Fibroblast of upper back skin (primary cell): ENCODE results near the gene NOL12.
"Not testable (repeated sequence)": the region's sequence is repeated elsewhere in the genome, so short reads cannot be mapped to it uniquely, and the experiment has no call there.

Source experiments
- DNase-seq: peaks from one replicate; pipeline ENCODE4 v3.0.0-alpha.2; 2013

The NOL12 gene, protein sequence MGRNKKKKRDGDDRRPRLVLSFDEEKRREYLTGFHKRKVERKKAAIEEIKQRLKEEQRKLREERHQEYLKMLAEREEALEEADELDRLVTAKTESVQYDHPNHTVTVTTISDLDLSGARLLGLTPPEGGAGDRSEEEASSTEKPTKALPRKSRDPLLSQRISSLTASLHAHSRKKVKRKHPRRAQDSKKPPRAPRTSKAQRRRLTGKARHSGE

GRCh38 chr22:37686002-37686982 is at the start of gene NOL12:
Gene NOL12 (plus strand): TSS chr22:37686343. CDS start chr22:37686393, 50 bp downstream.
- DNase-seq: peak; percentile 83

DNA sequence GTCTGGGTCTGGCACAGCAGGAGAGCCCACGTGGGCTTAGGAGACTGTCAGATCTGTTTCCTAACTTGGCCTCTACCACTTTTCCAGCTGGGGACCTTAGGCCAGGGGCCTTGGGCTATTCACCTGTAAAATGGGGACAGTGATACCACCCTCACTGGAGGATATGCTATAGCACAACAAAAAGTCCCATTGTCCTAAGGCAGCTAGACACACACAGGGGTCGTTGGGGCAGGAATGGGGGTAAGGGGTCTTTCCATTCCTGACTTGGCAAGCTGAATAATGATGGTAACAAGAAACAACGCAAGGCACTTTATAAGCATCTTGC is 49.2 kb upstream of the NOL12 start:
- DNase-seq: no peak

- DNase-seq: no peak
Observed at GRCh38 chr22:37638391-37639069, 47.6 kb upstream of the NOL12 start.

DNA sequence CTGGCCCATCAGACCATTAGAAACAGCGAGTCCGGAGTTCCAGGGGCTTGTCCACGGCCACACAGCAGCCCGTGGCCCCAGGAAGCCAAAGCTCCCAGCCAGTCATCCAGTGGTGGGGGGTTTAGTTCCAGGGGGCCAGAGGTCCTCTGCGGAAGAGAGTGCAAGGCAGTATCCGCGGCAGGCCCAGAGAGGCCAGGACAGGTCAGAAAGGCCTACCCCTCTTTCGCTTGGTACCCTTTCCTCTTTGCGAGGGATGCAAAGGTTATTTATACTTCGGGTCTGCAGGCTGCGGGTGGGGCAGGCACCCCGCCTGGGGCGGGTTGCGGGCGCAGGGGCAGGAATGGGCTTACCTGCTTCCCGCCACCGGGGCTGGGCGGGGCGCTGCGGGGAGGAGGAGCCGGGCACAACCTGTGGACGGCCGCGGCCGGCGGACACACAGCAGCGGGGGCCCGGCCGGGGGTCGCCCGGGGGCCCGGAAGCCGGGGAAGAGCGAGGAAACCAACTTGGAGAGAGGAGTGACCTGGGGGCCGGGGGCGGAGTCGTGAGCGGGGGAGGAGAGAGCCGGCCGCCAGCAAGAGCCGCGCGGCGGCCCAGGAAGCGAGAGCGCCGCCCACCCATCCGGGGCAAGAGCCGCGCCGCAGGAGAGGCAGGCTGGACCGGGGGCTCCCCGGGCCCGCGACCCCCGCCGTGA is 46.9 kb upstream of the NOL12 start, which contains the start of gene SH3BP1:
Gene SH3BP1 (plus strand): TSS at position 600 of the 691 bp plus-strand sequence. CDS start 119 bp downstream, outside the sequence.
- DNase-seq: no peak

DNA sequence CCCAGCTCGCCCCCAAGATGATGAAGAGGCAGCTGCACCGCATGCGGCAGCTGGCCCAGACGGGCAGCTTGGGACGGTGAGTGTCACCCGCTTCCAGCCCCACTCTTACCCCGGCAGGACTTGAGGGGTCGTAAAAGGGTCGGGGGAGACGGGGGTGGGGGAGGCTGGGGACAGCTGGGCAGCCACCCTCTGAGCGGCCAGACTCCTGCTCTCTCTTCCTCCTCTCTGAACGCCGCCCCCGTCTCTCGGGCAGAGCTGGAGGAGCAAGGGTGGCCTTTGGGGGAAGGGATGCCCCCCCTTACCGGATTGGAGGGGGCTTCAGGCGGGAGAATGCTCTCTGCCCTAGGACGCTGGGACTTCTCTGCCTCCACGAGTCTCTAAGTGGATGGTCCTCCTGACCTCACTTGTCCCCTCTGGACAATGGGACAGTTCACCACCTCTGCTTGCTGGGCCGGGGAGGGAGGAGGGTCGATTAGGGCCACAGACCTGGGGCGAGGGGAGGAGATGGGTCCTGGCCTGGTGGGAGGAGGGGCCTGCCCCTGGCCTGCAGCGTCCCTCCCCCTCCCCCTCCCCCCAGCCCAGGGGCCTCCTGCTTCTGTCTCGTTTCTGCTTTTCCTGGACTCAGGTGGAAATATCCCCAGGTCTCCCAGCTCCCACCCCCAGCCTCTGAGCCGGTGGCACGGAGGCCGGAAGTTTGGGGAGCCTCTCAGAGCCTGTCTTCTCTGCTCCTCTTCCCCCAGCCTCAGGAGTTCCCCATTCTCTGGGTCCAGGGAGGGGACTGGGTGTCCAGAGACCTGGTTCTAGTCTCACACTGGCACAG is 46.2 kb upstream of the NOL12 start:
- no peak for DNase-seq

DNA sequence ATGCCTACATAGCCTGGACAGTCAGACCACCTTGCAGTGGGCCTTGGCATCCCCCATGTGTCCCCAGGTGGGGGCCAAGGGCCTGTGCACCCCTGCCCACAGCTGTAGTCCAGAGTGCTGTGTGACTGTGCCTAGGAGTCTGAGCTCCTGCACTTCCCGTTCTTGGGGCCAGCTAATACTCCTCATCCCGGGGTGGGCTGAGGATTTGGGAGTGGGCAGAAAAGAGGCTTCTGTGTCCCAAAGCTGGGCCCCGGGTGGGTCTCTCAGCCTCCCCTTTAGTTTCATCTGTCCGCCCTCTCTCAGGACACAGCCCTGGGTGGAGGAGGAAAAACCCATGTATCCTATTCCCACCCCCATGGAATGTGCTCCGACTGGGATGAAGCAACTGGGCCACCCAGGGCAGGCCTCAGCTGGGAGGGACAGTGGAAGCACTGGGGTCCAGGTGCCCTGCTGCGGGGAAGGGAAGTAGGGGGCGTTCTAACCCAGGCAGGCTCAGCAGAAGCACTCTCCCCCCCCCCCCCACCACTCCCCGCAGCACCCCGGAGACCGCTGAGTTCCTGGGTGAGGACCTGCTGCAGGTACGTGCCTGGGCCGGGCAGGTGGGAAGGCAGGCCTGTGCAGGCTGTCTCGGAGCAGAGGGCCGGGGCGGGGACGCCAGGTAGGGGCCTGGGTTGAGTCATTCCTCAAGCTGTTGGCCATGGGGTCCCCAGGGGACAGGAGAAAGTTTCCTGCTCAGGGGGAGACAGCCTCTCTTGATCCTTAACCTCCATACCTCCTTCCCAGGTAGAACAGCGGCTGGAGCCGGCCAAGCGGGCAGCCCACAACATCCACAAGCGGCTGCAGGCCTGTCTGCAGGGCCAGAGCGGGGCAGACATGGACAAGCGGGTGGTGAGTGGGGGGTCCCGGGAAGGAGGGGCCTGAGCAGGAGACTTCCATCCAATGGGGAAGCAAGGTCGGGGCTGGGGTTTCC is 45.3 kb upstream of the NOL12 start:
- no peak for DNase-seq

DNA sequence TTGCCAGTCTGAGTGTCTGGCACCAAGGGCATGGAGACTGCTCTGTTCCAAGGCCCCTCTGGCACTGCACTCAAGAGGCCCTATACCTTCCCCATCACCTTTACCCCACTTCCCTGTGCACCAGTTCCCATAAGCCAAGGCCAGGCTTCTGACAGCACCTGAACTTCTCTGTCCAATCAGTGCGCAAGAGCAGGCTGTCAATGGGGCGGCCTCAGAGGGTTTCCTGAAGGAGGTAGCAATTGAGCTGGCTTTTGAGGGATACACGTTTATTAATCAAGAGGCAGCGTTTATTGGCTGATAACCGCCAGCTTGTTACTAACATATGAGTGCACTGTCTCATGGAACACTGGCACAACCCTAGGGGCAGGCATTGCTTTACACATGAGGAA is 44.6 kb upstream of the NOL12 start:
- no peak for DNase-seq

GRCh38 chr22:37643225-37643847 is 42.8 kb upstream of the NOL12 start:
- DNase-seq: peak; percentile 65

DNA sequence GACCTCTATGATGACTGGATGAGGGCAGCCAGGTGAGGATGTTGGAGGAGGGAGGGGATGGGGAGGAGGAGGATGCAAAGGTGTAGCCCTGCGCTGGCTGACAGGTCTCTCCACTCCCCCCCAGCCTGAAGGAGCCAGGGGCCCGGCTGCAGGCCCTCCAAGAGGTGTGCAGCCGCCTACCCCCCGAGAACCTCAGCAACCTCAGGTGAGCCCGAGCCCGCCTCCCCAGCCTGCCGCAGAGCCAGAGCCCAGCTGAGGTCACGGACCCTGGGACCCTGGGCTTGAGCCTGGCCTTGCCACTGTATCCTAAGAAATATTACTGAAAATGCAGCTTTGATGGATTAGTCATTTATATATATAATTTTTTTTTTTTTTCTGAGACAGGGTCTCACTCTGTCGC is 38.8 kb upstream of the NOL12 start:
- DNase-seq: no peak

GRCh38 chr22:37647928-37648327 is 38.2 kb upstream of the NOL12 start:
- DNase-seq: no peak

DNA sequence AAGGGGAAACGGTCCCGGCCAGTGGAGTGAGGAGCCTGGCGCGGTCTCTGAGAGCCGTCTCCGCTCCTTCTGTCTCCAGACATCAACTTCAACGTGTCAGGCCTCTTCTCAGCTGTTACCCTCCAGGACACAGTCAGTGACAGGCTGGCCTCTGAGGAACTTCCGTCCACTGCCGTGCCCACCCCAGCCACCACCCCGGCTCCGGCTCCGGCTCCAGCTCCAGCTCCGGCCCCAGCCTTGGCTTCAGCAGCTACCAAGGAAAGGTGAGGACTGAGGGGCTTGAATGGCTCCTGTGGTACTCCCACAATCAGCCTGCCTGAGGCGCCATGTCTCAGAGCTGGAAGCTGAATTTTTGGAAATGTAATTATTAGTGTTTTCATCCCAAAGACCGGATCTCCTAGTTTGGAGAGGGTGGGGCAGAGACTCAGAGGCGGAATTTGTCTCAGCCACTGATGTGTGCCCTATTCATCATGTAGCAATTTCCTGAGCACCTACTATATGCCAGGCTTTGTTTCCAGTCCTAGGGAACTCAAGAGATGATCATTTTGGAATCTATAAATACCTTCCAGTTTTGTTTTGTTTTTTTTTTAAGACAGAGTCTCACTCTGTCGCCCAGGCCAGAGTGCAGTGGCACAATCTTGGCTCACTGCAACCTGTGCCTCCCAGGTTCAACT is 35.5 kb upstream of the NOL12 start:
- no peak for DNase-seq

GRCh38 chr22:37654563-37655251 is 31.4 kb upstream of the NOL12 start:
- DNase-seq: no peak

DNA sequence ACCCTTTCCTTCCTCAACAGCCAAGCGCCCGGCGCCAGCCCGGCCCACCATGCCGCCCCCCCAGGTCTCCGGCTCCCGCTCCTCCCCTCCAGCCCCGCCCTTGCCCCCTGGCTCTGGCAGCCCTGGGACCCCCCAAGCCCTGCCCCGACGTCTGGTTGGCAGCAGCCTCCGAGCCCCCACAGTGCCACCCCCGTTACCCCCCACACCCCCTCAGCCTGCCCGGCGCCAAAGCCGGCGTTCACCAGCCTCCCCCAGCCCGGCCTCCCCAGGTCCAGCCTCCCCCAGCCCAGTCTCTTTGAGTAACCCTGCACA is 30.9 kb upstream of the NOL12 start:
- DNase-seq: no peak

DNA sequence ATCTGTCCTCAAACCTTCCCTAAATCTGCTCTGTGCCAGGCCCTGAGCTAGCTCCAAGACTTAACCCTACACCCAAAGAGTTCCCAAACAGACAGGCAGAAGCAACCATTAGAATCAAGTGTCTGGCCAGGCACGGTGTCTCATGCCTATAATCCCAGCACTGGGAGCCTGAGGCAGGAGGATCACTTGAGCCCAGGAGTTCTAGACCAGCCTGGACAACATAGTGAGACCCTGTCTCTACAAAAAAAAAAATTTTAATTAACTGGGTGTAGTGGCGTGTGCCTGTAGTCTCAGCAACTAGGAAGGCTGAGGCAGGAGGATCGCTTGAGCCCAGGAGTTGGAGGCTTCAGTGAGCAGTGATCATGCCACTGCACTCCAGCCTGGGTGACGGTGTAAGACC is 29.6 kb upstream of the NOL12 start:
- not testable (repeated sequence) for DNase-seq

GRCh38 chr22:37657590-37658132 is 28.5 kb upstream of the NOL12 start:
- DNase-seq: no peak

DNA sequence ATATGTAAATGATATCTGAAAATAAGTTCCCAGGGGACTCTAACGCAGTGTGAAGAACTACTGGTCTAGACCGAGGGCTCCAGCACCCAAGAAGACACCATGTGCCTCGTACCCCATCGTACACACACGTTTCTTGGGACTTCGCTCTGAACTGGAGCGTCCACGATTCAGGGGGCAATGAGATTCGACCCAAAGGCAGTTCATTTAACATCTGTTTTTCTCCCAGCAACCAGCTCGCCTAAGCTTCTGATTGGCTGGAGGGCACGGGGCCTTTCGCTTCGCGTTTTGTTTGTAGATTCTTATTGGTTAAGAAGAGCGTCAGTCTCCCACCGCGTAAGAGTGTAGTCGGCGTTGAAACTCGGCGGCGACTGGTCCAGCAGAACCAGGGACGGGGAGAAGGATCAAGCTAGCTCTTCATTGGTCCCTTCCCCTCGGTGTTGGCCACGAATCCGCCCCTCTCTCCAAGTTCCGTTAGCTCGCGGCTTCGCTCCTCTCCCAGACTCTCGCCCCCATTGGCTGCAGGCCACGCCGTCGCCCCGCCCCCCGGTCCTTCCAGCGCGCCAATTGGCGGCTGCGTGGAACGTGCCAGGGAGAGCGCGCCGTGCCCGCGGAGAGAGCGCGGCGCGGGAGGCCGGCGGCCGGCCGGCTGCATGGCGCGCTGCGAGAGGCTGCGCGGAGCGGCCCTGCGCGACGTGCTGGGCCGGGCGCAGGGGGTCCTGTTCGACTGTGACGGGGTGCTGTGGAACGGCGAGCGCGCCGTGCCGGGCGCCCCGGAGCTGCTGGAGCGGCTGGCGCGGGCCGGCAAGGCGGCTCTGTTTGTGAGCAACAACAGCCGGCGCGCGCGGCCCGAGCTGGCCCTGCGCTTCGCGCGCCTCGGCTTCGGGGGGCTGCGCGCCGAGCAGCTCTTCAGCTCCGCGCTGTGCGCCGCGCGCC is 27.7 kb upstream of the NOL12 start, which contains the start of gene PDXP:
Gene PDXP (plus strand): TSS at position 591 of the 933 bp plus-strand sequence. CDS start 60 bp downstream, at position 651.
- DNase-seq: peak; percentile 100

- no peak for DNase-seq
Observed at GRCh38 chr22:37659066-37659896, 26.9 kb upstream of the NOL12 start.
